Panc1 (cell line): ENCODE data around the gene PACC1. TPM values are rescaled to one million over a fixed set of nuclear protein-coding genes. Genes with fewer than 3 reads are reported as not detected.

ENCODE experiments used
- ATAC-seq: fragments of 200-7000 bp; cut with Tn5 transposase; 2 replicates; pipeline ENCODE4 v1.9.1; 2020; ENCODE audit warnings: mild to moderate bottlenecking, moderate library complexity
- BruUV-seq: library from RNA; stranded (reverse); fragments of 400-500 nt; replicated peaks from 2 replicates; lab custom pipeline; 2021; lab: Mats Ljungman, UMichigan
- CTCF ChIA-PET: fragments of 300-600 bp; sonication (Branson Sonifier 250); formaldehyde crosslinking; loops from one replicate; lab custom pipeline; 2022; ENCODE audit warnings: antibody characterized with exemption; lab: Charles Lee
- POLR2A ChIA-PET: fragments of 300-600 bp; sonication (Branson Sonifier 250); formaldehyde crosslinking; loops from one replicate; lab custom pipeline; 2022; ENCODE audit warnings: antibody characterized with exemption; lab: Charles Lee
- DNase-seq: peaks from one replicate; pipeline ENCODE4 v3.0.0-alpha.2; 2010; ENCODE audit warnings: low read depth, low spot score
- H3K27ac ChIP-seq: 2 replicates; pipeline ENCODE4 v1.5.1; 2011; ENCODE audit warnings: mild to moderate bottlenecking, low read length, inconsistent platforms
- H3K27me3 ChIP-seq: fragments of 200-500 bp; sonication (Bioruptor generic); 2 replicates; pipeline ENCODE4 v1.6.0; 2014; ENCODE audit warnings: low read length, inconsistent platforms; ENCODE audit not compliant: control insufficient read depth, insufficient read depth
- H3K36me3 ChIP-seq: fragments of 200-500 bp; sonication (Bioruptor generic); 2 replicates; pipeline ENCODE4 v1.5.1; 2014; ENCODE audit warnings: inconsistent platforms, mild to moderate bottlenecking, low read length, moderate library complexity; ENCODE audit not compliant: control insufficient read depth, insufficient read depth
- H3K4me1 ChIP-seq: 2 replicates; pipeline ENCODE4 v1.5.1; 2011; ENCODE audit warnings: inconsistent platforms, mild to moderate bottlenecking, low read length, moderate library complexity; ENCODE audit not compliant: control insufficient read depth, insufficient read depth
- H3K4me3 ChIP-seq, 2 experiments: 2 replicates each; pipeline ENCODE4 v1.5.1; 2011 to 2012; ENCODE audit warnings: low read depth in 2 of 2, low read length in 2 of 2, mild to moderate bottlenecking in 2 of 2, inconsistent platforms in 1 of 2, moderate library complexity in 1 of 2
- H3K9me3 ChIP-seq: fragments of 200-500 bp; sonication (Bioruptor generic); 2 replicates; pipeline ENCODE4 v1.5.1; 2014; ENCODE audit warnings: low read depth, mild to moderate bottlenecking, inconsistent platforms, low read length, moderate library complexity; ENCODE audit not compliant: control insufficient read depth, insufficient read depth
- CTCF ChIP-seq: fragments of 450-650 bp; IDR thresholded peaks from 2 replicates; pipeline ENCODE4 v1.5.1; 2017; ENCODE audit warnings: mild to moderate bottlenecking
- POLR2AphosphoS5 ChIP-seq: IDR thresholded peaks from 2 replicates; pipeline ENCODE4 v1.6.1; 2012; ENCODE audit warnings: mild to moderate bottlenecking, low read depth, low read length, moderate library complexity
- REST ChIP-seq, 2 experiments: IDR thresholded peaks; 2 replicates each; pipeline ENCODE4 v1.6.1; 2011 to 2012; ENCODE audit warnings: low read depth in 2 of 2, control low read depth in 1 of 2, low read length in 1 of 2, mild to moderate bottlenecking in 1 of 2, moderate library complexity in 1 of 2; ENCODE audit not compliant: insufficient read depth in 1 of 2
- SIN3A ChIP-seq: IDR thresholded peaks from 2 replicates; pipeline ENCODE4 v1.6.1; 2012; ENCODE audit warnings: low read depth, mild to moderate bottlenecking, low read length, moderate library complexity, borderline replicate concordance; ENCODE audit not compliant: insufficient read depth
- TCF7L2 ChIP-seq: IDR thresholded peaks from 2 replicates; pipeline ENCODE4 v1.6.1; 2011; ENCODE audit warnings: mild to moderate bottlenecking, low read depth, low read length, inconsistent platforms
- in situ Hi-C: cut with HindIII; loops from 2 replicates; pipeline ENCODE4 v1.10.0; 2016; ENCODE audit warnings: low sequenced_read_pairs, low pct_unique_long_range_greater_than_20kb
- intact Hi-C: fragments of 100-400 bp; cut with micrococcal nuclease; formaldehyde crosslinking; loops from one replicate; pipeline ENCODE4 v1.10.0; 2022; ENCODE audit not compliant: unreplicated experiment
- total RNA-seq: library from RNA; stranded (reverse); gene quantifications from one replicate; pipeline ENCODE4 v1.2.1, GENCODE V29; 2021; ENCODE audit not compliant: unreplicated experiment

The PACC1 gene
- total RNA-seq, 1 experiment from 2014 or later: 11.5 TPM

GRCh38 chr1:212329105-212329504 lies 85.6 kb downstream of the PACC1 start:
- H3K4me3 ChIP-seq: no peak overlapping the region
- ATAC-seq (no peak), DNase-seq (no peak)
- H3K27ac ChIP-seq: no peak overlapping the region
- no peaks in the 10 kb centered on the region for H3K27me3 ChIP-seq
- peaks cover 5% of the 10 kb centered on the region; the same call in 1 of the 2 replicates for H3K36me3 ChIP-seq
- CTCF ChIA-PET: no interaction called here
- BruUV-seq: no TSS peak
- POLR2A ChIA-PET: no interaction called here
- H3K9me3 ChIP-seq: no peaks in the 10 kb centered on the region
- no peaks in the 10 kb centered on the region for H3K4me1 ChIP-seq
- in situ Hi-C loops (no loop called here), intact Hi-C loops (no loop called here)
- TF ChIP-seq TCF7L2 (no peak), CTCF (no peak), POLR2AphosphoS5 (no peak), REST (IDR thresholded peaks at IDR 0.05; ENCODE audit: insufficient read depth in 1 of 2, low read depth in 2 of 2, low read length in 1 of 2) (no peak), SIN3A (no peak)

GRCh38 chr1:212328248-212328647 lies 86.4 kb downstream of the PACC1 start:
- in situ Hi-C loops (no loop called here), intact Hi-C loops (no loop called here)
- no peaks in the 10 kb centered on the region for H3K4me1 ChIP-seq
- TF ChIP-seq REST (IDR thresholded peaks at IDR 0.05; ENCODE audit: insufficient read depth in 1 of 2, low read depth in 2 of 2, low read length in 1 of 2) (no peak), CTCF (no peak), POLR2AphosphoS5 (no peak), SIN3A (no peak), TCF7L2 (no peak)
- ChIA-PET CTCF (no interaction called here), POLR2A (no interaction called here)
- H3K36me3 ChIP-seq: no peaks in the 10 kb centered on the region
- no peaks in the 10 kb centered on the region for H3K27me3 ChIP-seq
- H3K27ac ChIP-seq: no peak overlapping the region
- ATAC-seq (no peak), DNase-seq (no peak)
- H3K4me3 ChIP-seq: no peak overlapping the region
- no peaks in the 10 kb centered on the region for H3K9me3 ChIP-seq
- no TSS peak for BruUV-seq
